NB4 (cell line): ENCODE measurements around the gene DNAJA4.

Source experiments
- DNase-seq: peaks from one replicate; pipeline ENCODE4 v3.0.0; 2010; ENCODE audit warnings: low read depth
- H3K4me3 ChIP-seq: one replicate; pipeline ENCODE4 v1.5.1; 2011; ENCODE audit warnings: mild to moderate bottlenecking, low read depth, low read length, moderate library complexity
- MYC ChIP-seq: IDR thresholded peaks from 2 replicates; pipeline ENCODE4 v1.6.1; 2011; ENCODE audit warnings: low read depth, low read length
- POLR2A ChIP-seq: IDR thresholded peaks from 2 replicates; pipeline ENCODE4 v1.6.1; 2011; ENCODE audit warnings: mild to moderate bottlenecking; ENCODE audit not compliant: insufficient read length; ENCODE audit errors: extremely low read depth
- TF ChIP-seq, protein P1 (sequence below): IDR thresholded peaks from 2 replicates; pipeline ENCODE4 v1.6.1; 2011; ENCODE audit warnings: low read depth, low read length
- TF ChIP-seq, protein P2 (sequence below): IDR thresholded peaks from one replicate; pipeline ENCODE4 v1.5.1; 2012; ENCODE audit warnings: low read depth, low read length

The DNAJA4 gene

DNA sequence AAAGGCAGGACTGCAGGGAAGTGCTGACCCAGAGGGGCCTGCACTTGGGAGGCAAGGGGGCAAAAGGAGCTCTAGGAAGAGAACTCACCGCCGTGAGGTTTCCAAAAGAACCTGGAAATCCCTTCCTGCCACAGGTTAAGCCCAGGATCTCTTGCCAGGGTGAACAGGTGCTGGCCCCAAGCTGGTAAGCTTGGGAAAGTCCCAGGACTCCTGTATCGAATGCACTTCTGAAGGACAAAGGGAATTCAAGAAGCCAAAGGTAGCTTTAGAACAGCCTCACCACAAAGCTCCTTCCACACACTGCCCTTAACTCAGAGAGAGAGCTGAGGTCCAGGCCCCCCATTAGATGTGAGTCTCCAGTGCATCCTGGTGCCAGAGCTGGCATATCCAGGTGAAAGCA, 46.9 kb downstream of the DNAJA4 start:
- no peak overlapping the region for H3K4me3 ChIP-seq
- DNase-seq = no peak
- TF ChIP-seq POLR2A (no peak), MYC (no peak)
- TF ChIP-seq, protein P1, sequence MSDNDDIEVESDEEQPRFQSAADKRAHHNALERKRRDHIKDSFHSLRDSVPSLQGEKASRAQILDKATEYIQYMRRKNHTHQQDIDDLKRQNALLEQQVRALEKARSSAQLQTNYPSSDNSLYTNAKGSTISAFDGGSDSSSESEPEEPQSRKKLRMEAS = no peak
- TF ChIP-seq, protein P2, sequence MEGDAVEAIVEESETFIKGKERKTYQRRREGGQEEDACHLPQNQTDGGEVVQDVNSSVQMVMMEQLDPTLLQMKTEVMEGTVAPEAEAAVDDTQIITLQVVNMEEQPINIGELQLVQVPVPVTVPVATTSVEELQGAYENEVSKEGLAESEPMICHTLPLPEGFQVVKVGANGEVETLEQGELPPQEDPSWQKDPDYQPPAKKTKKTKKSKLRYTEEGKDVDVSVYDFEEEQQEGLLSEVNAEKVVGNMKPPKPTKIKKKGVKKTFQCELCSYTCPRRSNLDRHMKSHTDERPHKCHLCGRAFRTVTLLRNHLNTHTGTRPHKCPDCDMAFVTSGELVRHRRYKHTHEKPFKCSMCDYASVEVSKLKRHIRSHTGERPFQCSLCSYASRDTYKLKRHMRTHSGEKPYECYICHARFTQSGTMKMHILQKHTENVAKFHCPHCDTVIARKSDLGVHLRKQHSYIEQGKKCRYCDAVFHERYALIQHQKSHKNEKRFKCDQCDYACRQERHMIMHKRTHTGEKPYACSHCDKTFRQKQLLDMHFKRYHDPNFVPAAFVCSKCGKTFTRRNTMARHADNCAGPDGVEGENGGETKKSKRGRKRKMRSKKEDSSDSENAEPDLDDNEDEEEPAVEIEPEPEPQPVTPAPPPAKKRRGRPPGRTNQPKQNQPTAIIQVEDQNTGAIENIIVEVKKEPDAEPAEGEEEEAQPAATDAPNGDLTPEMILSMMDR = no peak

DNA sequence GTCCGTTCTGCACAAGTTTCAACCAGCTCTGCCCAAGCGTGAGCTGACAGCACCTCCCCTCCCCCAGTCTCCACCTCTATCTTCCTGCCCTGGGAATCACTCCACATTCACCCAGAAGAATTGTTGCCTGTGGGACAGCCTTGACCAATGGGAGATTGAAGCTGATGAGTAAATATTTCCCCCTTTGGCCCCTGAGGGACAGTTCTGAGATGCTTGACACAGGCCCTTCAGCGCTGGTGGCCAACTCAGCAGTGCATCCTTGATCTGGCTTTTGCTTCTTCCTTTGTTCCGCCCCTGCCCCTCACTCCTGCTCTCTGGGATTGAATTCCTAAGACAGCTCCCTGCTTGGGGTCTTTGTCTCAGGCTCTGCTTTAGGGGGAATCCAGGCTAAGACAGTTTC, 48.2 kb downstream of the DNAJA4 start:
- no peak overlapping the region for H3K4me3 ChIP-seq
- TF ChIP-seq POLR2A (no peak), MYC (no peak)
- TF ChIP-seq, protein P1 = no peak
- TF ChIP-seq, protein P2 = no peak
- no peak for DNase-seq

DNA sequence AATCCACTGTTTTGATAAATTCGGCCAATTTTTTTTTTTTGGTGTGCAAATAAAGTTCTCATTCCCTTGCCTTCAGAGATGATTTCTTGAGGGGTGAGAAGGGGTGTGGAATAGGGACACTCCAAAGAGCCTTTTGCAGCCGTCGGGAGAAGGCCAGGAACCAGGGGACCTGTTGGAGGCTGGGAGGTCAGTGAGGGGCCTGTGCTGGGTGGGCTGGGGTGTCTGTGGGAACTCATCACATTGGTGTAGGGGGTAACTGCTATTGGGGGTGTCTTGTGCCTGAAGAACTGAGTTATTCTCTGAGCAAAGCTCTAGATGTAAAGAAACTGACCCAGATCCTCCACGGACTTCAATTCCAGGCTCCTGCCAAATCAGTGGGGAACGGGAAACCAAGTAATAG, 48.6 kb downstream of the DNAJA4 start:
- H3K4me3 ChIP-seq = no peak overlapping the region
- no peak for TF ChIP-seq POLR2A
- TF ChIP-seq, protein P2 = no peak
- TF ChIP-seq, protein P1 = no peak

DNA sequence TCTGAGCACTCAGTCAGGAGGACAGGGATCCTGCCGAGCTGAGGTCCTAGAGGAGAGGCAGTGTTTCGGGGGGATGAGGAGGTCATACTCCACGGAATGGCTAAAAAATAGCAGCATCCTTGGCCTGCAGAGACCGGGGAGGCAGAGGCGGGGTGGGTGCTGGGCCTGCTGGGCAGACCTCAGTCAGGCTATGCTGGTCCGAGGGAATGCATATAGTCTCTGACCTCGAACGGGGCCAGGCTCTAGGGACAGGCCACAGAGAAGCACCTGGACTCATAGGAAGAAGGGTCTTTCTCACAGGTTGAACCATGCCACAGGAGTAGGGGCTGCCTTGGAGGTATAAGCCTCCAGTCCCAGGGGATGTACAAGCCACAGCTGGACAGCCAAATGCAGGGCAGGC, 49.0 kb downstream of the DNAJA4 start:
- no peak for DNase-seq
- H3K4me3 ChIP-seq = no peak overlapping the region
- TF ChIP-seq, protein P1 = no peak
- TF ChIP-seq, protein P2 = no peak
- no peak for TF ChIP-seq MYC
- TF ChIP-seq POLR2A = no peak

More for the DNA sequence above, 48.6 kb downstream of the DNAJA4 start:
- no peak for DNase-seq

DNA sequence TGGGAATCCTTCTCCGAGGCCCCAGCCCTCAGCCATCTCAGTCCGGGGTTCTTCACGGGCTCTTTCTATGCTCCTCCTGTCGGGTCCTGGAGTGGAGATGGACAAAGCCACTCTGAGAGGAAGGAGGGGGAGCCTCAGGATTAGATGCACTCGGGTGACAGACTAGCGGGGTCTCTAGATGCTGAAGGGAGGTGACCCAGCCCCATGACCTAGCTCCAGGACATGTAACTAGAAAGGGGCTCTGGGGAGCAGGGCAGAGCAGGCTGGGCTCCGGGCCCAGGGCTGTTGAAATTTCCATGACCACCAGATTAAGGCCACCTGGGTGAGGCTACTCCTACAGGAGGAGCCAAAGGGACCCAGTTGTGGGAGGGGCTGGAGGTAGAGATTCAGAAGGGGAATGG, 49.8 kb downstream of the DNAJA4 start:
- no peak for TF ChIP-seq POLR2A
- TF ChIP-seq, protein P1 = no peak
- no peak for TF ChIP-seq MYC
- TF ChIP-seq, protein P2 = no peak

DNA sequence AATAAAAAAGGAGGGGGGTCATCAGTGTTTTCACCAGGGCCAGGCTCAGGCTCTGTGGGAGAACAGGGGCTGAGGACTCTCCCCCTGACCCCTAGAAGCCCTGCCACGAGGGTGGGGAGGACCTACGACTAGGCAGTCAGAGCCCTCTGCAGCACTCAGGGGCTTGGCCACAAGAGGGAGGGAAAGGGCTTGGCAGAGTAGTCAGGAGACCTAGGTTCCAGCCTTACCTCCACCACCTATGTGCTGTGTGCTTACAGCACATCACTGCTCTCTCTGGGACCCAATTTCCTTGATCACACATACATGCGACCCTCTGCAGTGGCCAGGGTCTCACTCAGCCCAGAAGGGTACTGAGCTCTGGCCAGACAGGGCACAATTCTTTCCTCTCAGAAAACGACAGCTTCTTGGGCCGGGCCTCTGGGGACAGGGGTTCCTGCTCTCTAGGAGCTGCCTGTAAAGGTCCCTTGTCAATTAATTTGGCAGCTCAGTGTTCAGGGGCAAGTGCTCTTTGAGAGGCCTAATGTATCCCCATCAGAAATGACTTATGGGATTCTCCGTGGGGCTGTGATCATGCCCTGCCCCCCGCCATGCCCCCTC, 51.4 kb downstream of the DNAJA4 start:
- peak; percentile 51 for DNase-seq
- no peak for TF ChIP-seq POLR2A
- TF ChIP-seq, protein P2 = peak; percentile 36
- no peak overlapping the region for H3K4me3 ChIP-seq

More for the DNA sequence above, 49.8 kb downstream of the DNAJA4 start:
- DNase-seq = no peak
- H3K4me3 ChIP-seq = no peak overlapping the region
